GM18498 (cell line): ENCODE measurements around the gene ZNF597.

Experiments
- ATAC-seq: cut with Tn5 transposase; IDR thresholded peaks from one replicate; pipeline ENCODE4 v1.9.1; 2021; ENCODE audit warnings: mild to moderate bottlenecking, moderate library complexity; ENCODE audit not compliant: unreplicated experiment

Gene ZNF597

DNA sequence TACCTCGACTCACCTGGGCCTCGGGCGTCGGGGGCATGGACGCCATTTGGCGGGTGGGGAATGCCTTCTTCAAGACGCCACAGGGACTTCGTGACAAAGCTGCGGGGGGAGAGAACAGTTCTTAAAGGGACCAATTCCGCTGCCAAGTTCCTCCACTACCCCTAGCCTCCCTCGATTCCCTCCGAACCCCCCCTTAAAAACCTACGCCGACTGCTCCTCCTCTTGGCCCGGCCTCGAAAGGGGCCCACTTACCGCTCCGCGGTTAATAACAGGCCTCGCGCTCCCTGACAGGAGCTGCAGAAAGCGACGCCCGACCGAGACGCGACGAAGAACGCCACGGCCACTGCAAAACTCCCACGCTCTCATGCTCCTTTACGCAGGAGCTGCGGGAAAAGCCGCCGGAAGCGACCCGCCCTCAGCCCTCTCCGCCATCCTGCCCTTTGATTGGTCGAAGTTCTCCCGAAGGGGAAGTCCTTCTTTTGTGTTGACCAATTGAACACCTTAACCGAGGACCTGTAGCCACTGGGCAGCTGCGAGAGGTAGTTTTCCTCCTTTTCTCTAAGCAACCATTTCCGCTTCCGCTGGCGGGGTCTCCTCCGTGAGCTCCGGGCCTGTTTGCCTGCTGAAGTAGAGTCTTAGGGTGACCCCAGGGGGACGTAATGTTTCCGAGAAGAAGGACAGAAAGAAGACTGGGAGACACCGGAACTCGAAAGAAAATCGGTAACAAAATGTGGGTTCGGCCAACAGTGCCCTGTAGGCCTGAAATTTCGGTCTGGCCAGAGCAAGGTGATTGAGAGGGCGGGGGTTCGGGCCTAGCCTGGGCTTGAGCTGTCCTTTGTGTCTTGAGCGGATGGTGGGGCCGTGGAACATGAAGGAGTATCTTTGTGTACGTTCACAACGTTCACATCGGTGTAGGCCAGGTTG is at the start of gene ZNF597, which contains the start of gene NAA60:
TSS of gene ZNF597 (minus strand) at position 397 of the 924 bp plus-strand sequence. CDS start at position 46, 351 bp downstream.
TSS of gene NAA60 (plus strand) at position 573 of the 924 bp plus-strand sequence. CDS start 32,548 bp downstream, outside the sequence.
- ATAC-seq = peak; percentile 93

DNA sequence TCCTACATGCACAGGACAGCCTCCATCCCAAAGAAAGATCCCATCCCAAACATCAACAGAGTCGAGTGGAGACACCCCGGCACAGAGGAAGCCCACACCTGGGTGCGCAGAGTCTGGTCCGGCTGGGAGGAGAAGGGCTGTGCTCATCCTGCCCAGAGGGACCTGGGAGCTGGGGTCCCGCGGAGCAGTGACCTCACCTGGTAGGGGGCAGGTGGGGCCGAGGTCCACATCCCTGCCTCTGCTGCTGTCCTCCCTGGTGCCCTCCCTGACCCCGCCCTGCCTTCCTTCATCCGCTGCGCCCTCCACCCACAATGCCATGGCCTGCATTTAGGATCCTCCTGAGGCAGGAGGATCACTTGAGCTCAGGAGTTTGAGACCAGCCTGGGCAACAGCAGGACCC is 49.1 kb upstream of the ZNF597 start:
- no peak for ATAC-seq

DNA sequence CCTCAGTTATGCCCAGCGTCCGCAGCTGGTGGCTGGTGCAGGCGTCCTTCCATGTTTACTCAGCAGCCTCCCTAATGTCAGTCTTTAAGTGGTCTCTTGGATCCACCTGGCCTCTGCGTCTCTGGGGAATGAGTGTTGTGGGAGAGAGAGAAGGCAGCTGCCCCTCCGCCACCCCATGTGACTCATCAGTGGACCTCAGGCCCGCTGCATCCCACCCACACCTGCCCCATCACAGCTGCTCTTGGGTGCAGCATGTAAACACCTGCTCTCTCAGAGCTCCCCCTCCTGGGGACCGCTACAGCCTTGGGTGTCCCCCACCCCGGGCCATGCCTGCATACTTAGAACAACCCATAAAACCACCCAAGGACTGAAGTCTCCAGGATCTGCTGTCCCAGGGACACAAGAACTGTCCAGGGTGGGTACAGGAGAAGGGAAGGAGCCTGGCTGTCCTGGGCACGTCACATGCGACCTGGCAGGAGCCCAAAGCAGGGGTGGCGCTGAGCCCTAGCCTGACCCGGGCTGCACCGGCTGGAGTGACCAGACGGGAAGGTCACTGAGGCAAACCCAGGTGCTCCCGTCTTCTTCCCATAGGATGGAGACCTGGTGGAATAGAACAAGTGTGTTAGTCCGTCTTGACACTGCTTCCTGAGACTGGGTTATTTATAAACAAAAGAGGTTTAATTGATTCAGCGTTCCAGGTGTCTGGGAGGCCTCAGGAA is 47.8 kb upstream of the ZNF597 start:
- no peak for ATAC-seq

- no peak for ATAC-seq
Observed at GRCh38 chr16:3488801-3489200, 45.5 kb upstream of the ZNF597 start.

GRCh38 chr16:3487521-3488410 is 44.5 kb upstream of the ZNF597 start:
- ATAC-seq = no peak

- ATAC-seq = no peak
Observed at GRCh38 chr16:3486506-3487215, 43.4 kb upstream of the ZNF597 start.

DNA sequence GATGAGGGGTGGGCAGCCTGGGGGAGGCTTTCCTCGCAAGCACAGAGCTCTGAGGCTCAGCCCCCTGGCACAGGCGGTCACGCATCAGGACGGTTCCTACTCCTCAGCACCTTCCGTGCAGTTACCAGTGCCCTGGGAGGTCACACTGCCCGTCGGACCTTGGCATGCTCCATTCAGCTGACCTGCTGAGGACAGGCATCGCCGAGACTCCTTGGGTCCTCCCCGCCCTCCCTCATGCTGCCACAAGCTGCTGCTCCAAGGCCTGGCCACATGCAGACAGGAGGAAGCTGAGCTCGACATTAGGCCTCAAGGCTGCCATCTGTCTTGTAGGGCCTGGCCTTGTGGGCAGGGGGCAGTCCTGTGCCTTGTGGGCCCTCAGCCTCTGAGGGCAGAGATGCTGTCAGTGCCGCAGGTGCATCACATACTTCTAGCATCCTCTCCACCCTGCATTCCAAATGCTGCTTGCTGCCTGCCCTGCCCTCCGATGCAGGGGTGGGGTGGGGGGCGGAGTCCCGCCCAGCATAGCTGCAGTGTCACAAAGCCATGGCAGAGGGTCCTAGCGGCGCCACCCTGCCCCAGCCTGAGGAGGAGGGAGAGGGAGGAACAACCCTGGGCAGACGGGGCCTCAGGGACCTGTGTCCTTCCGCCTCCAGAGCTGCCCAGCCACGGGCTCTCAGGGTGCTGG is 42.7 kb upstream of the ZNF597 start:
- ATAC-seq = no peak

- ATAC-seq = no peak
Observed at GRCh38 chr16:3485097-3485745, 41.9 kb upstream of the ZNF597 start.

- ATAC-seq = no peak
Observed at GRCh38 chr16:3484318-3485096, 41.2 kb upstream of the ZNF597 start.

DNA sequence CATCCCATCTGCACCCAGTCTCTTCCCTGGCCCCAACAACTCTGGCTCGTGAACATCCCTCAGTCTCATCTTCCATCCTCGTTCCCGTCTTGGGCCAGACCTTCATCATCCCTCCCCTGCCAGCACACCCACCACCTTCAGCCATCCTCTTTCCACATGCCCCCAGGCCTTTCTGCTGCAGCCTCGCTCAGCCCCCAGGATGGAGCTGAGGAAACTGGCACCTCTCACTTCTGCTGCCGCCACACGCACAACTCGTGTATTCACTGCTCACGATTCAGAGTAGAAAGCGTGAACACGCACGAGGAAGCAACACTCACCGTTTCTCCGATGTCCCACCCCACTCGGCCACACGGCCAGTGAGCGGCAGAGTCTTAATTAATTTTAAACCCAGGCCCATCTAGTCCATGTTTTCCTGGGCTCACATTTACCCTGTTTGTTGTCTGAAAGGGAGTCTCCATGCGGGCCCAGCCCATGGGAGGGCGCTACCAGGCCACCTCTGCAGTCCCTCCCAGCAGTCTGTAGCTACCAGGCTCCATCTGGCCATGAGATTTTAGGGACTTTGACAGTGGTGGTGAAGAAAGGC is 39.4 kb upstream of the ZNF597 start:
- ATAC-seq = no peak

- no peak for ATAC-seq
Observed at GRCh38 chr16:3481696-3482658, 38.7 kb upstream of the ZNF597 start.

DNA sequence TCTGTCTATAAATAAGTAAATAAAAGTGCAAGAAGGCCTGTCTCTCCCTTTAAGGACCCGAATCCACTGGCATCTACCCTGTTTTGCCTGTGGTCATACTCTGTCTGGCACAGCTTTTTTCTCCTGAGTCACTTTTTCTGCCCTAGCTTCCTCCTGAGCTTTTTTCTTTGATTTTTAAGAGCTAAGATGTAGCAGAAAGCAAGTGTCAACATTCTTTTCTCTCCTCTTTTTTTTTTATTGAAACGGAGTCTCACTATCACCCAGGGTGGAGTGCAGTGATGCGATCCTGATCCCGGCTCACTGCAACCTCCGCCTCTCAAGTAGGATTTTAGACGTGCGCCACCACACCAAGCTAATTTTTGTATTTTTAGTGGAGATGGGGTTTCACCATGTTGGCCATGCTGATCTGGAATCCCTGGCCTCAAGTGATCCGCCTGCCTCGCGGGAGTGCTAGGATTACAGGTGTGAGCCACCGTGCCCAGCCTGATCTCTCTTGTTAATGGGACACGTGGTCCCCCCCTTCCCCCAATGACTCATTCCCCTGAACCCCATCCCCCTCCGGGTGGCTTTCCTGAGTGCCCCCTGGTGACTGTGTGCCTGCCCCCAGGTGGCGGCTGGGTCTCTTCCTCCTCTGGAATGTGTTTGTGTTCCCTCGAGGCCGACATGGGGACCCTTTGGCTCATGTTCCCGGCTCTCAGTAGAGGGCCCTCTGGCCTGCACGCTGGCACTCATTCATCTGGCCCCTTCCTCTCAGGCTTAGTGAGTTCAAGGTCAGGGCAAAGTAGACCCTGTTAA is 37.8 kb upstream of the ZNF597 start:
- no peak for ATAC-seq

GRCh38 chr16:3479654-3480216 is 36.4 kb upstream of the ZNF597 start:
- no peak for ATAC-seq

DNA sequence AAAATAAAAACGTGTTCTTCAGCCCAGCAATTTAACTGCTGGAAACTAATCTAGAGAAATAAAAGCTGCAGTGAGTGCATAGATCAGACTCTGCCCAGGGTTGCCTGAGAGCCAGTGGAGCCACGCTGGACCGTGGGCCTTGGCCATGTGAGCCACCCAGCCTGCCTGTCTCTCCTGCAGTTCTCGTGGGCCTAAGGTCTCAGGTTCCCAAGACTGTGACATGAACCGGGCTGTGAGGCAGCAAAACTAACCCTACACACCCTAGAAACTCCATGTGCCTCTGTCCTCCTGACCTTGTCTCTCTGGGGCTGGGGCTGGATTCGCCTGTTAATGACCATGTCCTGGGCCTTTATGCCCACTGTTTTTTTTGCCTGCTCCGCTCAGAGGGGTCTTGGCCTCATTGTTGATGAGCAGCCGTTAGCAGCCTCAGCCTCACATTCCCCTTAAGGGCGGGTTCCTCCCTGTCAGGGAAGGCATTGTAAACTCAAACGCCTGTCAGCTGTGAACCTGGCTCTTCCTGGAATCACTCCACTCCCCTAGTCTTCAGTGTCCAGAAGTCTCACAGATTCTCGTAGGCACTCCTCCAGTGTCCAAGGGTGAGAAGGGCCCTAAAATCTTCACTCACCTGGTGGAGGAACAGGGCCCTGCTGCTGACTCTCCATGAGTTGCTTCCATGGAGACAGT is 35.1 kb upstream of the ZNF597 start:
- no peak for ATAC-seq

DNA sequence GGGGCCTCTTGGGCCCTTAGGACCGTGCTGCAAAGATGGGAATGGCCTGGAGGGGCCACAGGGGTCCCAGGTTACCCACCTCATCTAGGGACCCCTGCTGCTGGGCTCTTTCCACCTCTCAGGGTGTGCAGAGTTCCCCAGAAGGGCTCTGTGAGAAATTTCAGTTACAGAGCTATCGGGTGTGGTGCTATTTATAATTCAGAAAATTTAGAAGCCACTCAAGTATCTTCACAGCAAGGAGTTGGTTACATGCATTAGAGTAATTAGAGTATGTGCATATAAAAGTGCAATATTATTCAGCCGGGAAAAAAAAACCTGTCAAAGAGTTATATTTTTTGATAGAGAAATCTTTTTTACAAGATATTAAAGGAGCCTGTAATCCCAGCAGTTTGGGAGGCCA is 33.1 kb upstream of the ZNF597 start:
- ATAC-seq = no peak
